H9 (cell line): ENCODE measurements around the gene NTN3. TPM values are rescaled to one million over a fixed set of nuclear protein-coding genes. Genes with fewer than 3 reads are reported as not detected.

ENCODE experiments used
- DNase-seq: peaks from one replicate; pipeline ENCODE4 v3.0.0-alpha.2; 2017
- H2AFZ ChIP-seq: one replicate; pipeline ENCODE4 v1.6.1; 2013; ENCODE audit warnings: mild to moderate bottlenecking, low read length, control low read depth, moderate library complexity
- H2AK5ac ChIP-seq: 2 replicates; pipeline ENCODE4 v1.6.1; 2013; ENCODE audit warnings: low read length, control low read depth, mixed read lengths; ENCODE audit not compliant: insufficient read length
- H2BK120ac ChIP-seq: one replicate; pipeline ENCODE4 v1.6.1; 2013; ENCODE audit warnings: low read depth, mild to moderate bottlenecking, low read length, control low read depth, inconsistent platforms; ENCODE audit not compliant: poor library complexity, severe bottlenecking
- H2BK12ac ChIP-seq: 2 replicates; pipeline ENCODE4 v1.6.1; 2013; ENCODE audit warnings: low read length, control low read depth, mixed read lengths, low read depth; ENCODE audit not compliant: insufficient read length
- H2BK15ac ChIP-seq: 2 replicates; pipeline ENCODE4 v1.6.1; 2013; ENCODE audit warnings: low read depth, low read length, control low read depth
- H2BK20ac ChIP-seq: one replicate; pipeline ENCODE4 v1.6.1; 2013; ENCODE audit warnings: low read depth, mild to moderate bottlenecking, low read length, control low read depth, inconsistent platforms; ENCODE audit not compliant: poor library complexity, severe bottlenecking
- H2BK5ac ChIP-seq: 2 replicates; pipeline ENCODE4 v1.6.1; 2013; ENCODE audit warnings: low read length, control low read depth, mixed read lengths; ENCODE audit not compliant: insufficient read length
- H3K14ac ChIP-seq: 2 replicates; pipeline ENCODE4 v1.6.1; 2013; ENCODE audit warnings: low read length, control low read depth; ENCODE audit not compliant: insufficient read depth
- H3K18ac ChIP-seq: 2 replicates; pipeline ENCODE4 v1.6.1; 2013; ENCODE audit warnings: low read depth, mild to moderate bottlenecking, mixed read lengths, low read length, control low read depth; ENCODE audit not compliant: insufficient read length
- H3K23ac ChIP-seq: 2 replicates; pipeline ENCODE4 v1.6.1; 2013; ENCODE audit warnings: low read length, control low read depth, mixed read lengths, low read depth; ENCODE audit not compliant: insufficient read length
- H3K23me2 ChIP-seq: 2 replicates; pipeline ENCODE4 v1.6.1; 2013; ENCODE audit warnings: low read depth, mild to moderate bottlenecking, mixed read lengths, low read length, control low read depth; ENCODE audit not compliant: insufficient read length, poor library complexity, severe bottlenecking
- H3K27ac ChIP-seq: 2 replicates; pipeline ENCODE4 v1.5.1; 2013; ENCODE audit warnings: low read length, control low read depth, mixed read lengths, low read depth; ENCODE audit not compliant: insufficient read length
- H3K27me3 ChIP-seq: 2 replicates; pipeline ENCODE4 v1.6.1; 2013; ENCODE audit warnings: low read length, control low read depth, inconsistent platforms; ENCODE audit not compliant: insufficient read depth
- H3K4ac ChIP-seq: 2 replicates; pipeline ENCODE4 v1.6.1; 2013; ENCODE audit warnings: low read depth, mild to moderate bottlenecking, control low read depth, inconsistent platforms, low read length, moderate library complexity
- H3K4me1 ChIP-seq: 2 replicates; pipeline ENCODE4 v1.6.1; 2013; ENCODE audit warnings: low read length, control low read depth, inconsistent platforms; ENCODE audit not compliant: insufficient read depth
- H3K4me2 ChIP-seq: 2 replicates; pipeline ENCODE4 v1.6.1; 2013; ENCODE audit warnings: low read length, control low read depth, mixed read lengths; ENCODE audit not compliant: insufficient read length, insufficient read depth
- H3K56ac ChIP-seq: 2 replicates; pipeline ENCODE4 v1.6.1; 2013; ENCODE audit warnings: low read depth, mild to moderate bottlenecking, mixed read lengths, low read length, control low read depth; ENCODE audit not compliant: insufficient read length
- H3K79me1 ChIP-seq: 2 replicates; pipeline ENCODE4 v1.6.1; 2013; ENCODE audit warnings: low read depth, mild to moderate bottlenecking, moderate library complexity, low read length, control low read depth, inconsistent platforms; ENCODE audit not compliant: insufficient read depth, poor library complexity, severe bottlenecking
- H3K79me2 ChIP-seq: 2 replicates; pipeline ENCODE4 v1.6.1; 2013; ENCODE audit warnings: low read length, control low read depth, inconsistent platforms; ENCODE audit not compliant: insufficient read depth
- H3K9ac ChIP-seq: 2 replicates; pipeline ENCODE4 v1.6.1; 2013; ENCODE audit warnings: low read length, control low read depth, mixed read lengths; ENCODE audit not compliant: insufficient read length; ENCODE audit errors: extremely low read depth
- H3K9me3 ChIP-seq: one replicate; pipeline ENCODE4 v1.6.1; 2013; ENCODE audit warnings: low read depth, low read length, inconsistent platforms; ENCODE audit not compliant: control insufficient read depth
- H3T11ph ChIP-seq: one replicate; pipeline ENCODE4 v1.6.1; 2013; ENCODE audit warnings: mild to moderate bottlenecking, low read length, control low read depth, inconsistent platforms
- H4K20me1 ChIP-seq: one replicate; pipeline ENCODE4 v1.6.1; 2013; ENCODE audit not compliant: control insufficient read depth, insufficient read length, insufficient read depth
- H4K5ac ChIP-seq: 2 replicates; pipeline ENCODE4 v1.6.1; 2013; ENCODE audit warnings: low read depth, mild to moderate bottlenecking, mixed read lengths, low read length, control low read depth; ENCODE audit not compliant: insufficient read length
- H4K8ac ChIP-seq: replicated peaks from 2 replicates; pipeline ENCODE4 v1.6.1; 2013; ENCODE audit warnings: low read length, control low read depth, mixed read lengths, low read depth; ENCODE audit not compliant: insufficient read length
- H4K91ac ChIP-seq: 2 replicates; pipeline ENCODE4 v1.6.1; 2013; ENCODE audit warnings: low read depth, mild to moderate bottlenecking, moderate library complexity, mixed read lengths, low read length, control low read depth; ENCODE audit not compliant: insufficient read length
- H3K27ac Mint-ChIP-seq, 3 experiments: 2 replicates in 2 of 3; 3 replicates in 1 of 3; pipeline ENCODE4 v1.8.0; 2020 to 2021; ENCODE audit warnings: mixed read lengths in 3 of 3, mild to moderate bottlenecking in 1 of 3, moderate library complexity in 1 of 3
- H3K27me3 Mint-ChIP-seq: 2 replicates; pipeline ENCODE4 v1.8.0; 2021; ENCODE audit warnings: low read depth, mild to moderate bottlenecking, moderate library complexity, mixed read lengths
- H3K36me3 Mint-ChIP-seq, 3 experiments: 2 replicates in 2 of 3; 3 replicates in 1 of 3; pipeline ENCODE4 v1.8.0; 2020 to 2021; ENCODE audit warnings: low read depth in 3 of 3, mixed read lengths in 3 of 3; ENCODE audit not compliant: insufficient read depth in 1 of 3
- H3K4me1 Mint-ChIP-seq, 2 experiments: 2 replicates each; pipeline ENCODE4 v1.8.0; 2020; ENCODE audit warnings: mixed read lengths in 2 of 2
- H3K4me3 Mint-ChIP-seq, 2 experiments: 2 replicates in 1 of 2; 3 replicates in 1 of 2; pipeline ENCODE4 v1.8.0; 2020 to 2021; ENCODE audit warnings: mild to moderate bottlenecking in 2 of 2, mixed read lengths in 2 of 2, moderate library complexity in 1 of 2
- H3K9me3 Mint-ChIP-seq, 2 experiments: 2 replicates in 1 of 2; 3 replicates in 1 of 2; pipeline ENCODE4 v1.8.0; 2020; ENCODE audit warnings: mild to moderate bottlenecking in 2 of 2, mixed read lengths in 2 of 2, moderate library complexity in 1 of 2
- CTCF ChIP-seq: fragments of 200-600 bp; sonication (generic); conservative IDR thresholded peaks from 3 replicates; pipeline ENCODE4 v1.8.0; 2021; ENCODE audit warnings: antibody characterized with exemption, mild to moderate bottlenecking
- WGBS: extraction: QIAGEN DNeasy Blood & Tissue Kit; methylation state at CpG from one replicate; pipeline ENCODE4 v1.1.7; 2013; ENCODE audit warnings: missing lambda C conversion rate, low lambda C conversion rate, mixed read lengths; ENCODE audit not compliant: insufficient read length; ENCODE audit errors: extremely low coverage; 5-methylcytosine and 5-hydroxymethylcytosine counted together
- total RNA-seq: library from RNA; stranded (reverse); gene quantifications from 2 replicates; pipeline ENCODE4 v1.2.1, GENCODE V29; 2021

The NTN3 gene
- total RNA-seq, 1 experiment from 2014 or later = 1.3 TPM

DNA sequence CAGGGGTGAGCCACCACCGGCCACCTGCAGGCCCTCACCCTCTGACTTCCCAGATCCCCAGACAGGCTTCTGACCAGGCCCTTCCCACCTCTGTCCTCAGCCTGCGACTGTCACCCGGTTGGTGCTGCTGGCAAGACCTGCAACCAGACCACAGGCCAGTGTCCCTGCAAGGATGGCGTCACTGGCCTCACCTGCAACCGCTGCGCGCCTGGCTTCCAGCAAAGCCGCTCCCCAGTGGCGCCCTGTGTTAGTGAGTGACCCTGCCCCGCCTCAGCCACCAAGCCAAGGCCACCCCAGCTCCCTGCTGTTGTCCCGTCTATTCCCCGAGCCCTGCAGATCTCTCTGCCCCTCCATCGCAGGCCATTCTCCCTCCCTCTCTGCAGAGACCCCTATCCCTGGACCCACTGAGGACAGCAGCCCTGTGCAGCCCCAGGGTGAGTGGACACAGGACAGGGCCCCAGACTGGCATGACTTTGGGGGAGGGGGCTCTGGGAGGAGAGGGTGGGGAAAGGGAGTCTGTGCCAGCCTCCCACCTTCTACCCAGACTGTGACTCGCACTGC, 1.9 kb downstream of the NTN3 start:
- Mint-ChIP-seq H3K36me3 (no peaks in the 10 kb centered on the region; a peak in 1 of 7 replicates), H3K4me3 (peak overlapping the region; percentile 61 to 79), H3K4me1 (peaks cover 23 to 28% of the 10 kb centered on the region in 2 experiments), H3K9me3 (no peaks in the 10 kb centered on the region), H3K27me3 (peaks cover 52% of the 10 kb centered on the region), H3K27ac (no peak overlapping the region)
- Histone ChIP-seq H3K4ac (no peak overlapping the region), H2BK12ac (no peak overlapping the region), H3K27ac (no peak overlapping the region), H2AK5ac (no peak overlapping the region), H3K4me2 (no peak overlapping the region), H2BK20ac (no peak overlapping the region), H2BK120ac (no peak overlapping the region), H3T11ph (no peak overlapping the region), H3K18ac (no peak overlapping the region), H3K23ac (no peak overlapping the region), H3K14ac (no peak overlapping the region), H4K91ac (no peak overlapping the region), H3K27me3 (peaks cover 18% of the 10 kb centered on the region; the same call in 1 of the 2 replicates), H3K23me2 (peaks cover 15% of the 10 kb centered on the region), H4K5ac (no peak overlapping the region), H4K8ac (no peak overlapping the region), H2BK5ac (no peak overlapping the region), H3K9ac (no peak overlapping the region), H3K56ac (no peak overlapping the region), H3K9me3 (no peaks in the 10 kb centered on the region), H4K20me1 (no peaks in the 10 kb centered on the region), H3K79me2 (no peaks in the 10 kb centered on the region), H3K4me1 (no peaks in the 10 kb centered on the region), H2AFZ (no peak overlapping the region), H2BK15ac (no peak overlapping the region), H3K79me1 (no peaks in the 10 kb centered on the region)
- WGBS = no CpG with 5 or more reads among the region's 14 CpGs
- no peak for TF ChIP-seq CTCF
- DNase-seq = no peak
